Activated B cell treated with CpG ODN at 0.5 μM for 24 hours (primary cell): Measurements from ENCODE around the gene FBH1. TPM values are rescaled to one million over a fixed set of nuclear protein-coding genes. Genes with fewer than 3 reads are reported as not detected.
"Not testable (repeated sequence)": the region's sequence is repeated elsewhere in the genome, so short reads cannot be mapped to it uniquely, and the experiment has no call there.

ENCODE experiments used
- ATAC-seq: fragments of 200-7000 bp; cut with Tn5 transposase; one replicate; pipeline ENCODE4 v1.10.0; 2021; ENCODE audit warnings: low read depth, mild to moderate bottlenecking, moderate library complexity
- CTCF ChIA-PET: fragments of 350-600 bp; sonication (Branson Sonifier 250); formaldehyde crosslinking; loops from one replicate; lab custom pipeline; 2021; ENCODE audit warnings: antibody characterized with exemption; lab: Charles Lee
- POLR2A ChIA-PET: fragments of 350-600 bp; sonication (Branson Sonifier 250); formaldehyde crosslinking; loops from one replicate; lab custom pipeline; 2021; ENCODE audit warnings: antibody characterized with exemption; lab: Charles Lee
- DNase-seq: peaks from one replicate; pipeline ENCODE4 v3.0.0; 2022
- H3K27ac Mint-ChIP-seq: one replicate; pipeline ENCODE4 v1.8.0; 2020; ENCODE audit warnings: mixed read lengths
- H3K27me3 Mint-ChIP-seq: one replicate; pipeline ENCODE4 v1.8.0; 2021; ENCODE audit warnings: mixed read lengths
- H3K36me3 Mint-ChIP-seq: one replicate; pipeline ENCODE4 v1.8.0; 2021; ENCODE audit warnings: low read depth, mixed read lengths
- H3K4me1 Mint-ChIP-seq: one replicate; pipeline ENCODE4 v1.8.0; 2021; ENCODE audit warnings: mixed read lengths
- H3K4me3 Mint-ChIP-seq: one replicate; pipeline ENCODE4 v1.8.0; 2020; ENCODE audit warnings: mild to moderate bottlenecking, mixed read lengths
- H3K9me3 Mint-ChIP-seq: one replicate; pipeline ENCODE4 v1.8.0; 2020; ENCODE audit warnings: mixed read lengths
- intact Hi-C: fragments of 100-400 bp; cut with micrococcal nuclease; formaldehyde crosslinking; loops from one replicate; pipeline ENCODE4 v1.15.1; 2024
- total RNA-seq: library from RNA; stranded (reverse); gene quantifications from 2 replicates; pipeline ENCODE4 v1.2.3, GENCODE V29; 2022
- TF ChIP-seq, protein P1 (sequence below): fragments of 200-600 bp; IDR thresholded peaks from one replicate; pipeline ENCODE4 v1.8.0; 2022; ENCODE audit warnings: antibody characterized with exemption, mild to moderate bottlenecking

FBH1 gene
- total RNA-seq, 1 donor from 2014 or later, result 65.5 TPM

DNA sequence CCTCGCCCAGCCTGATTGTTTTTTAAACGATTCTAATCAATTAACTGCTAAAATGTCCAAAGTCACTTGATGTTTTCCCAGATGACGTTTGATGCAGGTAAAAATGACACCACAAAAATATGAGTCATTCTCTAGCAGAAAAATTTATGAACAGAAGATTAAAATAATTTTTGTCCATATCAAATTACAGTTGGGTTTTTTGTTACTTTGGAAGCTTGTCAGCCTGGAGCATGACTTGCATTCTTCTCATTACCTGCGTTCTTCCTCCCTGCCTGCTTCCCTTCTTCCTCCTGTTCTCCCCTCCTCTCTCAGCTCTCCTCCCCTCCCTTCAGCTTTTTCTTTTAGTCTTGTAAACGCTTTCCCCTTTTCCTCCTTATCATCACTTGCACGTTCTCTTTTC lies 68.6 kb downstream of the FBH1 start:
- intact Hi-C loops, result no loop called here
- Mint-ChIP-seq H3K9me3 (no peaks in the 10 kb centered on the region), H3K4me1 (no peaks in the 10 kb centered on the region), H3K27ac (no peak overlapping the region), H3K27me3 (no peaks in the 10 kb centered on the region), H3K4me3 (no peak overlapping the region), H3K36me3 (peaks cover 49% of the 10 kb centered on the region)
- CTCF ChIA-PET, result interaction anchor here (1.1 kb wide), 1 partner anchor 10 kb away, joined by 3 read pairs; no protein-coding TSS in a partner anchor
- ATAC-seq (no peak), DNase-seq (no peak)
- POLR2A ChIA-PET, result no interaction called here
- TF ChIP-seq, protein P1, sequence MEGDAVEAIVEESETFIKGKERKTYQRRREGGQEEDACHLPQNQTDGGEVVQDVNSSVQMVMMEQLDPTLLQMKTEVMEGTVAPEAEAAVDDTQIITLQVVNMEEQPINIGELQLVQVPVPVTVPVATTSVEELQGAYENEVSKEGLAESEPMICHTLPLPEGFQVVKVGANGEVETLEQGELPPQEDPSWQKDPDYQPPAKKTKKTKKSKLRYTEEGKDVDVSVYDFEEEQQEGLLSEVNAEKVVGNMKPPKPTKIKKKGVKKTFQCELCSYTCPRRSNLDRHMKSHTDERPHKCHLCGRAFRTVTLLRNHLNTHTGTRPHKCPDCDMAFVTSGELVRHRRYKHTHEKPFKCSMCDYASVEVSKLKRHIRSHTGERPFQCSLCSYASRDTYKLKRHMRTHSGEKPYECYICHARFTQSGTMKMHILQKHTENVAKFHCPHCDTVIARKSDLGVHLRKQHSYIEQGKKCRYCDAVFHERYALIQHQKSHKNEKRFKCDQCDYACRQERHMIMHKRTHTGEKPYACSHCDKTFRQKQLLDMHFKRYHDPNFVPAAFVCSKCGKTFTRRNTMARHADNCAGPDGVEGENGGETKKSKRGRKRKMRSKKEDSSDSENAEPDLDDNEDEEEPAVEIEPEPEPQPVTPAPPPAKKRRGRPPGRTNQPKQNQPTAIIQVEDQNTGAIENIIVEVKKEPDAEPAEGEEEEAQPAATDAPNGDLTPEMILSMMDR, result no peak

DNA sequence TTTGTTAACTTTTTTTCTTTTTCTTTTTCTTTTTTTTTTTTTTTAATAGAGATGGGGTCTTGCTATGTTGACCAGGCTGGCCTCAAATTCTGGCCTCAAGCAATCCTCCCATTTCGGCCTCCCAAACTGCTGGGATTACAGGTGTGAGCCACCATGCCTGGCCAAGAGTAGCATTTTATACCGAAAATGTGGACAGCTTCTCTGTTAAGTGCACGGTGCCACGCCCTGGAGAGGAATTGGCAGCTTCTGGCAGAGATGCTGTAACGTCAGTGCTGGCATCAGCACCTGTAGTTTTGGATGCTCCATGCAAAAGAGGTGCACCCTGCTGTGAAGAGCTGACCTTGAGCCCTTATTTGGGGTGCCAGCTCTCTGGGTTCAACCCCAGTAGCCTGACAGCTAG lies 69.1 kb downstream of the FBH1 start:
- Mint-ChIP-seq H3K36me3 (peaks cover 52% of the 10 kb centered on the region), H3K27me3 (no peaks in the 10 kb centered on the region), H3K9me3 (no peaks in the 10 kb centered on the region), H3K4me1 (no peaks in the 10 kb centered on the region), H3K27ac (no peak overlapping the region), H3K4me3 (no peak overlapping the region)
- TF ChIP-seq, protein P1, result no peak
- ChIA-PET POLR2A (no interaction called here), CTCF (interaction anchor here (1.1 kb wide), 1 partner anchor 10 kb away, joined by 3 read pairs; no protein-coding TSS in a partner anchor)
- DNase-seq (no peak), ATAC-seq (no peak)
- intact Hi-C loops, result no loop called here

DNA sequence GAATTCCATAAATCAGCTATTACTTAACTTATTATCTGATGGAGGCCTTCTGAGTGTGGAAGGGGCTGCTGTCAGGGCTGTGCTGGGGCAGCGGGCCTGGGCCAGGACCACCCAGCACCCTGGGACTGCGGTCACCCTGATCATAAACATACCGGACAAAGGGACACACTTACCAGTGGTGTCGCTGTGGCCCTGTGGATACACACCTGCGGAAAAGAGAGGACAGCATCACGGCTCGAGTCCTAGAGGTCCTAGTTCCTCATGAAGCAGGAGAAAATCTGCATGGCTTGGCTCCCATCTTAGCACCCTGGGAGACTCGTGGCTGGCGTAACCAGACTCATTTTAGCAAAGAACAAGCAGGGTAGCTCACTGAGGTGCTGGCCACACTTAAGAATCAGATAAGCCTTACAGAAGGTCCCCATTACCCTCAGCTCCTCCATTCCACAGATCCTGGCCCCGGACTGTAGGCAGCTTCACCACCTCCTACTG lies 69.6 kb downstream of the FBH1 start:
- ChIA-PET CTCF (interaction anchor here (1.1 kb wide), 1 partner anchor 11 kb away, joined by 3 read pairs; no protein-coding TSS in a partner anchor), POLR2A (no interaction called here)
- ATAC-seq (no peak), DNase-seq (no peak)
- H3K36me3 Mint-ChIP-seq, result peaks cover 54% of the 10 kb centered on the region
- no peaks in the 10 kb centered on the region for H3K27me3 Mint-ChIP-seq
- H3K4me1 Mint-ChIP-seq, result no peaks in the 10 kb centered on the region
- intact Hi-C loops, result no loop called here
- no peaks in the 10 kb centered on the region for H3K9me3 Mint-ChIP-seq
- no peak overlapping the region for H3K4me3 Mint-ChIP-seq
- no peak overlapping the region for H3K27ac Mint-ChIP-seq
- TF ChIP-seq, protein P1, result no peak

DNA sequence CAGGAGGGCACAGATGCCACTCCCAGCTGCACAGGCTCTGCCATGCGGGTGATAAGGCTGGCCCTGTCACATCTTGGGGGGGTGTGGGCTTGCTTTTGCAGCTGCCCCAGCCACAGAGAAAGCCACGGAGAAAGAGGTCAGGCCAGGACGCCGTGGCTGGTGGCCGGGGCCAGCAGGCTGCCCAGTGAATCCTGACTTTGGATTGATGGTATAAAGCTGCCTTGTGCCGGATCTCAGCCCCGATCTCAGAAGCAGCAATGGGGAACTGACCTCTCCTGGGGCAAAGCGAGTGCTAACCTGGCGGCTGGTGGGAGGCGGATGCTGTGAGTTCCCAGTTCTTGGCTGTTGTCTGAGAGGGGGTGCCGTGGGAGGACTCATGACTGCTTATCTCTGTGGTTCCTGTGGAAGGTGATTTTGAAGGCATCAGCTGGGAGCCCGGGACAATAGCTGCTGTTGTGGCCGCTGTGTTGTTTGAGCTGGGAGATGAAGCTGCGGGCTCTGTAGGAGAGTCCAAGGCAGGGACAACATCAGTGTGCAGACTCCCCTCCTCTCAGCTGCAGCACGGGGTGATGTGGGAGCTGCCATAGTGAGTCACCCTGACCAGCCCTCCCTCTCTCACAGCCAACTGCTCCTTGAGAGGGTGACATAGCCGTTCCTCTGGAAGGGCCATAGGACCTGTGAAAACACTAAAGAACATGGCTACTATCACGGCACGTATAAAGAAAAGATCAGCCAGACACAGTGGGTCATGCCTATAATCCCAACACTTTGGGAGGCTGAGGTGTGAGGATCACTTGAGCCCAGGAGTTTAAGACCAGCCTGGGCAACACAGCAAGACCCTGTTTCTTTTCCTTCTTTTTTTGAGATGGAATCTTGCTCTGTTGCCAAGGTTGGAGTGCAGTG lies 70.3 kb downstream of the FBH1 start:
- TF ChIP-seq, protein P1, result no peak
- intact Hi-C loops, result no loop called here
- no peak for DNase-seq
- CTCF ChIA-PET, result no interaction called here
- Mint-ChIP-seq H3K4me1 (no peaks in the 10 kb centered on the region), H3K9me3 (no peaks in the 10 kb centered on the region), H3K27ac (no peak overlapping the region), H3K27me3 (no peaks in the 10 kb centered on the region), H3K36me3 (peaks cover 54% of the 10 kb centered on the region), H3K4me3 (no peak overlapping the region)
- ATAC-seq, result no peak
- POLR2A ChIA-PET, result no interaction called here

DNA sequence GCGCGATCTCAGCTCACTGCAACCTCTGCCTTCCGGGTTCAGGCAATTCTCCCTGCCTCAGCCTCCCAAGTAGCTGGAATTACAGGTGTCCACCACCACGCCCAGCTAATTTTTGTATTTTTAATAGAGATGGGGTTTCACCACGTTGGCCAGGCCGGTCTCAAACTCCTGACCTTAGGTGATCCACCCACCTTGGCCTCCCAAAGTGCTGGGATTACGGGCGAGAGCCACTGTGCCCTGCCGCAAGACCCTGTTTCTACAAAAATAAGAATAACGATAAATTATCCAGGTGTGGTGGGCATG lies 70.9 kb downstream of the FBH1 start:
- DNase-seq, POLR2A ChIA-PET, ATAC-seq, intact Hi-C loops, H3K27ac Mint-ChIP-seq, H3K9me3 Mint-ChIP-seq, H3K27me3 Mint-ChIP-seq, CTCF ChIA-PET, H3K4me1 Mint-ChIP-seq, H3K4me3 Mint-ChIP-seq: not testable (repeated sequence)
- peaks cover 58% of the 10 kb centered on the region for H3K36me3 Mint-ChIP-seq
